Suprapubic skin (tissue), 3 donors: ENCODE measurements around the gene PRICKLE1.

Source experiments
- EP300 ChIP-seq: sonication (generic); formaldehyde crosslinking; IDR thresholded peaks from one replicate; pipeline ENCODE4 v1.6.1; 2017; ENCODE audit warnings: antibody characterized with exemption
- TF ChIP-seq, protein P1 (sequence below), 2 donors: fragments of 200-600 bp in 1 of 2; fragments of 450-650 bp in 1 of 2; sonication (generic) in 1 of 2; IDR thresholded peaks; one replicate each; pipeline ENCODE4 v1.5.1; 2016 to 2019; ENCODE audit warnings: antibody characterized with exemption in 2 of 2, mild to moderate bottlenecking in 1 of 2, moderate library complexity in 1 of 2

DNA sequence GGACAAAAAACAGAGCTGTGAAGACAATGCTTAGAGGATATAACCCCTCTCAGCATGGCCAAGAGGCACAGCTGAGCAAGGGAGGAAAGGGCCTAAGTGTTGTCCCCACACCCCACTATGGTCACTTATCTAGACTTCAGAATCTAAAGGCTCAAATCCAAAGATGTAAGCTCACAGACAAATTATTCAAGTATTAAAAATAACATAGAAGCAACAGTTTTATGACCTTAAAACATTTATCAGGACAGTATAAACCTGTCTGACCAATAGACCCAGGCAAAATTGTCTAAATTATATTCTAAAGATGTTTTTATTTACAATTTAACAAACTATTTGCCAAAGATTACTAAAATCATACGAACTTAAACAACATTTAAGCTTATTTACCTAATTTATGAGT, 28.1 kb upstream of the PRICKLE1 start:
- TF ChIP-seq EP300: no peak
- TF ChIP-seq, protein P1, sequence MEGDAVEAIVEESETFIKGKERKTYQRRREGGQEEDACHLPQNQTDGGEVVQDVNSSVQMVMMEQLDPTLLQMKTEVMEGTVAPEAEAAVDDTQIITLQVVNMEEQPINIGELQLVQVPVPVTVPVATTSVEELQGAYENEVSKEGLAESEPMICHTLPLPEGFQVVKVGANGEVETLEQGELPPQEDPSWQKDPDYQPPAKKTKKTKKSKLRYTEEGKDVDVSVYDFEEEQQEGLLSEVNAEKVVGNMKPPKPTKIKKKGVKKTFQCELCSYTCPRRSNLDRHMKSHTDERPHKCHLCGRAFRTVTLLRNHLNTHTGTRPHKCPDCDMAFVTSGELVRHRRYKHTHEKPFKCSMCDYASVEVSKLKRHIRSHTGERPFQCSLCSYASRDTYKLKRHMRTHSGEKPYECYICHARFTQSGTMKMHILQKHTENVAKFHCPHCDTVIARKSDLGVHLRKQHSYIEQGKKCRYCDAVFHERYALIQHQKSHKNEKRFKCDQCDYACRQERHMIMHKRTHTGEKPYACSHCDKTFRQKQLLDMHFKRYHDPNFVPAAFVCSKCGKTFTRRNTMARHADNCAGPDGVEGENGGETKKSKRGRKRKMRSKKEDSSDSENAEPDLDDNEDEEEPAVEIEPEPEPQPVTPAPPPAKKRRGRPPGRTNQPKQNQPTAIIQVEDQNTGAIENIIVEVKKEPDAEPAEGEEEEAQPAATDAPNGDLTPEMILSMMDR (IDR thresholded peaks at IDR 0.05): no peak
